Measurements from ENCODE around the gene GTF2IRD1.

GRCh38 chr7:74598558-74598957 is 144.9 kb downstream of the GTF2IRD1 start:
- TF ChIP-seq CTCF (IDR thresholded peaks at IDR 0.05) (no peak), POLR2A (IDR thresholded peaks at IDR 0.05) (no peak)
